Gastrocnemius medialis (tissue), 4 donors: ENCODE measurements around the gene PWWP2B. TPM values are rescaled to one million over a fixed set of nuclear protein-coding genes. Genes with fewer than 3 reads are reported as not detected.

Source experiments
- ATAC-seq, 2 donors: fragments of 150-250 bp; one replicate each; pipeline ENCODE4 v1.9.1; 2016
- DNase-seq, 2 donors: peaks; one replicate each; pipeline ENCODE4 v3.0.0-alpha.2; 2019
- H3K27ac ChIP-seq, 4 donors: fragments of 200-600 bp; sonication (generic); 1 replicate in 1 of 4; 2 replicates in 3 of 4; pipeline ENCODE4 v1.5.1; 2016 to 2018; ENCODE audit warnings: mild to moderate bottlenecking in 2 of 4, moderate library complexity in 1 of 4
- H3K27me3 ChIP-seq, 3 donors: fragments of 200-600 bp; sonication (generic) in 2 of 3; 1 replicate in 1 of 3; 2 replicates in 2 of 3; pipeline versions ENCODE4 v1.5.1 to v1.6.0; 2016 to 2019; ENCODE audit warnings: mild to moderate bottlenecking in 1 of 3, moderate library complexity in 1 of 3
- H3K36me3 ChIP-seq, 2 donors: fragments of 200-600 bp; sonication (generic) in 1 of 2; one replicate each; pipeline ENCODE4 v1.5.1; 2017 to 2018
- H3K4me1 ChIP-seq, 2 donors: fragments of 200-600 bp; sonication (generic) in 1 of 2; one replicate each; pipeline ENCODE4 v1.5.1; 2016 to 2017; ENCODE audit warnings: mild to moderate bottlenecking in 2 of 2
- H3K4me3 ChIP-seq, 4 donors: fragments of 200-600 bp; sonication (generic) in 3 of 4; 1 replicate in 1 of 4; 2 replicates in 3 of 4; pipeline ENCODE4 v1.5.1; 2016 to 2019; ENCODE audit warnings: mild to moderate bottlenecking in 2 of 4
- H3K9me3 ChIP-seq, 3 donors: fragments of 200-600 bp; sonication (generic) in 2 of 3; 1 replicate in 1 of 3; 2 replicates in 2 of 3; pipeline ENCODE4 v1.5.1; 2016 to 2019
- CTCF ChIP-seq, 5 experiments: fragments of 450-650 bp in 3 of 5; fragments of 200-600 bp in 2 of 5; sonication (generic) in 2 of 5; IDR thresholded peaks in 4 of 5; conservative IDR thresholded peaks in 1 of 5; 1 replicate in 4 of 5; 2 replicates in 1 of 5; pipeline ENCODE4 v1.5.1; 2016 to 2019; ENCODE audit warnings: antibody characterized with exemption in 5 of 5, mild to moderate bottlenecking in 3 of 5, moderate library complexity in 3 of 5
- POLR2A ChIP-seq, 2 donors: fragments of 450-650 bp; IDR thresholded peaks; one replicate each; pipeline ENCODE4 v1.6.1; 2017; ENCODE audit warnings: antibody characterized with exemption in 2 of 2, mild to moderate bottlenecking in 2 of 2, moderate library complexity in 2 of 2
- in situ Hi-C, 4 donors: fragments of 200-750 bp; cut with MboI; loops; one replicate each; pipeline versions ENCODE4 v1.15.0 to v1.8.0; 2017; ENCODE audit warnings: low sequenced_read_pairs in 4 of 4
- intact Hi-C: fragments of 100-400 bp; cut with DNase I; formaldehyde crosslinking; loops from one replicate; pipeline ENCODE4 v1.15.1; 2023; ENCODE audit warnings: low total_unique reads
- total RNA-seq, 4 donors: library from RNA; depleted of rRNA; stranded (reverse); fragments of >200 nt; gene quantifications; one replicate each; pipeline versions ENCODE4 v1.1.0 to v1.2.3, GENCODE V29; 2016

Gene PWWP2B
- 10 to 100 TPM; 22.7 to 30.9 (median 24.4) TPM for total RNA-seq

GRCh38 chr10:132397036-132397541, at the start of gene PWWP2B:
TSS of gene PWWP2B (plus strand) at chr10:132397200. CDS start at chr10:132397227, 27 bp downstream.
- TF ChIP-seq POLR2A (IDR thresholded peaks at IDR 0.05) (peak; percentile 66 to 75), CTCF (IDR thresholded peaks at IDR 0.05 in 4 of 5, conservative IDR thresholded peaks at IDR 0.05 in 1 of 5) (no peak)
- Histone ChIP-seq H3K27ac (peak within 1 kb of the TSS; percentile 88 to 98 (median 96)), H3K36me3 (no peaks in the 10 kb centered on the region), H3K9me3 (no peaks in the 10 kb centered on the region), H3K4me3 (peak within 1 kb of the TSS; percentile 69 to 96 (median 79)), H3K27me3 (no peaks in the 10 kb centered on the region), H3K4me1 (peaks cover 19 to 38% of the 10 kb centered on the region in 2 donors)
- in situ Hi-C loops = loop anchor here in 3 of 4 donors (25.0 kb wide), 2 partner anchors 140 to 240 kb away; partner anchors contain the start of gene INPP5A (in 1 of the 3)
- ATAC-seq (peak; percentile 64 to 69), DNase-seq (no peak)
- intact Hi-C loops = loop anchor here (2.0 to 10.0 kb wide), 3 partner anchors 24 to 230 kb away; no protein-coding TSS in a partner anchor

- in situ Hi-C loops = loop anchor here (5.0 to 10.0 kb wide), 2 partner anchors 120 to 123 kb away; no protein-coding TSS in a partner anchor
- DNase-seq = no peak
- peaks cover 0 to 8% of the 10 kb centered on the region in 2 donors for H3K36me3 ChIP-seq
- H3K4me1 ChIP-seq = no peaks in the 10 kb centered on the region
- intact Hi-C loops = no loop called here
- no peak for ATAC-seq
- no peak for TF ChIP-seq POLR2A (IDR thresholded peaks at IDR 0.05)
- TF ChIP-seq CTCF (IDR thresholded peaks at IDR 0.05 in 4 of 5, conservative IDR thresholded peaks at IDR 0.05 in 1 of 5) = no peak
- H3K9me3 ChIP-seq = no peaks in the 10 kb centered on the region
- no peaks in the 10 kb centered on the region for H3K27me3 ChIP-seq
- H3K4me3 ChIP-seq = no peak overlapping the region
- no peak overlapping the region for H3K27ac ChIP-seq
Measured at GRCh38 chr10:132347211-132347930, 49.6 kb upstream of the PWWP2B start.

GRCh38 chr10:132347931-132348267, 49.1 kb upstream of the PWWP2B start:
- in situ Hi-C loops = loop anchor here (5.0 to 10.0 kb wide), 2 partner anchors 121 to 123 kb away; no protein-coding TSS in a partner anchor
- H3K36me3 ChIP-seq = peaks cover 0 to 8% of the 10 kb centered on the region in 2 donors

GRCh38 chr10:132349766-132350165, 47.2 kb upstream of the PWWP2B start:
- intact Hi-C loops = no loop called here

More at GRCh38 chr10:132347931-132348267, 49.1 kb upstream of the PWWP2B start:
- DNase-seq (no peak), ATAC-seq (no peak)
- Histone ChIP-seq H3K9me3 (no peaks in the 10 kb centered on the region), H3K27me3 (no peaks in the 10 kb centered on the region), H3K4me1 (no peaks in the 10 kb centered on the region), H3K4me3 (no peak overlapping the region), H3K27ac (no peak overlapping the region)
- TF ChIP-seq POLR2A (IDR thresholded peaks at IDR 0.05) (no peak), CTCF (IDR thresholded peaks at IDR 0.05 in 4 of 5, conservative IDR thresholded peaks at IDR 0.05 in 1 of 5) (no peak)
- intact Hi-C loops = no loop called here

More at GRCh38 chr10:132349766-132350165, 47.2 kb upstream of the PWWP2B start:
- Histone ChIP-seq H3K27ac (no peak overlapping the region), H3K9me3 (no peaks in the 10 kb centered on the region), H3K27me3 (no peaks in the 10 kb centered on the region), H3K4me1 (no peaks in the 10 kb centered on the region), H3K4me3 (no peak overlapping the region), H3K36me3 (peaks cover 0 to 3% of the 10 kb centered on the region in 2 donors)
- DNase-seq (no peak), ATAC-seq (no peak)
- in situ Hi-C loops = loop anchor here (5.0 to 10.0 kb wide), 2 partner anchors 122 to 125 kb away; no protein-coding TSS in a partner anchor
- no peak for TF ChIP-seq CTCF (IDR thresholded peaks at IDR 0.05 in 4 of 5, conservative IDR thresholded peaks at IDR 0.05 in 1 of 5)
- no peak for TF ChIP-seq POLR2A (IDR thresholded peaks at IDR 0.05)
